HG02759 (cell line): Measurements from ENCODE around the gene CSNK2B.
"Not testable (repeated sequence)": the region's sequence is repeated elsewhere in the genome, so short reads cannot be mapped to it uniquely, and the experiment has no call there.

Experiments used
- ATAC-seq: cut with Tn5 transposase; IDR thresholded peaks from one replicate; pipeline ENCODE4 v1.9.1; 2021; ENCODE audit warnings: mild to moderate bottlenecking, moderate library complexity; ENCODE audit not compliant: unreplicated experiment

CSNK2B gene

GRCh38 chr6:31687860-31688693 is 22.2 kb downstream of the CSNK2B start:
- ATAC-seq: no peak

GRCh38 chr6:31689249-31690110 is 23.6 kb downstream of the CSNK2B start:
- ATAC-seq: no peak

GRCh38 chr6:31690231-31691077 is 24.6 kb downstream of the CSNK2B start:
- ATAC-seq: no peak

GRCh38 chr6:31691078-31691463 is 25.2 kb downstream of the CSNK2B start:
- no peak for ATAC-seq

GRCh38 chr6:31691564-31692108 is 25.8 kb downstream of the CSNK2B start:
- ATAC-seq: no peak

GRCh38 chr6:31692353-31692752 is 26.5 kb downstream of the CSNK2B start:
- ATAC-seq: no peak

GRCh38 chr6:31692886-31693285 is 27.0 kb downstream of the CSNK2B start:
- no peak for ATAC-seq

GRCh38 chr6:31693535-31693934 is 27.7 kb downstream of the CSNK2B start:
- no peak for ATAC-seq

- ATAC-seq: no peak
These were observed 31.7 kb downstream of the CSNK2B start for GRCh38 chr6:31697555-31697954.

GRCh38 chr6:31700740-31701401 is 35.0 kb downstream of the CSNK2B start:
- no peak for ATAC-seq

GRCh38 chr6:31701666-31702404 is 36.0 kb downstream of the CSNK2B start:
- no peak for ATAC-seq

- ATAC-seq: no peak
These were observed 36.5 kb downstream of the CSNK2B start for GRCh38 chr6:31702405-31702818.

GRCh38 chr6:31702819-31703716 is 37.2 kb downstream of the CSNK2B start, which contains the start of gene ABHD16A:
Gene ABHD16A (minus strand): TSS chr6:31703324. CDS start chr6:31703281, 43 bp downstream.
- ATAC-seq: peak; percentile 93

- ATAC-seq: no peak
These were observed 40.1 kb downstream of the CSNK2B start for GRCh38 chr6:31705931-31706330.

GRCh38 chr6:31706599-31706998 is 40.7 kb downstream of the CSNK2B start, which contains the start of gene LY6G6F:
Gene LY6G6F (plus strand): TSS chr6:31706866. CDS start chr6:31706907, 41 bp downstream.
- no peak for ATAC-seq

- ATAC-seq: no peak
These were observed 41.8 kb downstream of the CSNK2B start for GRCh38 chr6:31707701-31708100.

GRCh38 chr6:31708224-31708623 is 42.3 kb downstream of the CSNK2B start:
- ATAC-seq: no peak

- not testable (repeated sequence) for ATAC-seq
These were observed 43.3 kb downstream of the CSNK2B start for GRCh38 chr6:31709157-31709556.
